Keratinocyte (primary cell): ENCODE data around the gene GHRL. TPM values are rescaled to one million over a fixed set of nuclear protein-coding genes. Genes with fewer than 3 reads are reported as not detected.

Experiments
- DNase-seq: peaks from one replicate; pipeline ENCODE4 v3.0.0-alpha.2; 2011; ENCODE audit warnings: low read depth, missing footprints, low spot score
- FAIRE-seq: peaks from 2 replicates; lab custom pipeline; 2011; peaks lifted over from hg19 to GRCh38; lab: Jason Lieb, UNC
- H2AFZ ChIP-seq: 2 replicates; pipeline ENCODE4 v1.6.0; 2012; ENCODE audit warnings: low read length, control low read depth, inconsistent platforms; ENCODE audit not compliant: control insufficient read depth
- H3K27ac ChIP-seq: 2 replicates; pipeline ENCODE4 v1.5.1; 2011; ENCODE audit warnings: low read length; ENCODE audit not compliant: control insufficient read depth, insufficient read depth
- H3K27me3 ChIP-seq: 3 replicates; pipeline ENCODE4 v1.6.0; 2011; ENCODE audit warnings: low read length; ENCODE audit not compliant: control insufficient read depth, insufficient read depth; ENCODE audit errors: extremely low read depth
- H3K36me3 ChIP-seq, 2 experiments: 2 replicates in 1 of 2; 3 replicates in 1 of 2; pipeline ENCODE4 v1.5.1; 2011; ENCODE audit warnings: low read length in 2 of 2, mild to moderate bottlenecking in 1 of 2; ENCODE audit not compliant: control insufficient read depth in 2 of 2, insufficient read depth in 2 of 2; ENCODE audit errors: extremely low read depth in 1 of 2
- H3K4me1 ChIP-seq: 3 replicates; pipeline ENCODE4 v1.5.1; 2011; ENCODE audit warnings: low read length; ENCODE audit not compliant: control insufficient read depth, insufficient read depth; ENCODE audit errors: extremely low read depth
- H3K4me2 ChIP-seq: 3 replicates; pipeline ENCODE4 v1.6.0; 2011; ENCODE audit warnings: low read depth, low read length; ENCODE audit not compliant: control insufficient read depth, insufficient read depth; ENCODE audit errors: extremely low read depth
- H3K4me3 ChIP-seq, 3 experiments: fragments of 200-600 bp in 1 of 3; sonication (generic) in 1 of 3; 2 replicates in 2 of 3; 3 replicates in 1 of 3; pipeline ENCODE4 v1.5.1; 2011 to 2016; ENCODE audit warnings: low read length in 3 of 3, mild to moderate bottlenecking in 3 of 3, control low read depth in 2 of 3, inconsistent platforms in 1 of 3, low read depth in 1 of 3, mixed read lengths in 1 of 3, mixed run types in 1 of 3, moderate library complexity in 1 of 3; ENCODE audit not compliant: control insufficient read depth in 2 of 3, insufficient read depth in 2 of 3; ENCODE audit errors: extremely low read depth in 1 of 3
- H3K79me2 ChIP-seq: 2 replicates; pipeline ENCODE4 v1.6.0; 2012; ENCODE audit warnings: low read length; ENCODE audit not compliant: control insufficient read depth, insufficient read depth
- H3K9ac ChIP-seq: 3 replicates; pipeline ENCODE4 v1.6.0; 2011; ENCODE audit warnings: low read length; ENCODE audit not compliant: control insufficient read depth, insufficient read depth; ENCODE audit errors: extremely low read depth
- H3K9me1 ChIP-seq: 3 replicates; pipeline ENCODE4 v1.6.0; 2011; ENCODE audit warnings: low read length; ENCODE audit not compliant: control insufficient read depth, insufficient read depth; ENCODE audit errors: extremely low read depth
- H3K9me3 ChIP-seq: 2 replicates; pipeline ENCODE4 v1.5.1; 2012; ENCODE audit warnings: low read depth, low read length; ENCODE audit not compliant: control insufficient read depth
- H4K20me1 ChIP-seq: 3 replicates; pipeline ENCODE4 v1.6.0; 2011; ENCODE audit warnings: low read length; ENCODE audit not compliant: control insufficient read depth, insufficient read depth; ENCODE audit errors: extremely low read depth
- EZH2 ChIP-seq: IDR thresholded peaks from one replicate; pipeline ENCODE4 v1.6.1; 2012; ENCODE audit warnings: inconsistent platforms, mild to moderate bottlenecking, low read length, moderate library complexity
- dilution Hi-C: fragments of 300-500 bp; cut with MboI; formaldehyde crosslinking; loops from one replicate; pipeline ENCODE4 v1.7.0; 2020; ENCODE audit warnings: low sequenced_read_pairs; ENCODE audit not compliant: extremely low pct_ligation_motif_present
- polyA plus RNA-seq, 5 experiments: library from polyadenylated mRNA; depleted of rRNA in 3 of 5; stranded (reverse) in 3 of 5; stranded (forward) in 1 of 5; unstranded in 1 of 5; fragments of >200 nt; gene quantifications; 1 replicate in 1 of 5; 2 replicates in 3 of 5; 3 replicates in 1 of 5; pipeline versions ENCODE4 v1.2.1 to v1.2.3, GENCODE V29; 2011 to 2012; ENCODE audit warnings: missing spikeins in 2 of 5, low read depth in 1 of 5, low replicate concordance in 1 of 5
- TF ChIP-seq, protein P1 (sequence below), 3 experiments: IDR thresholded peaks in 1 of 3; conservative IDR thresholded peaks in 1 of 3; optimal IDR thresholded peaks in 1 of 3; 2 replicates in 2 of 3; 3 replicates in 1 of 3; pipeline versions ENCODE3 to v1.5.1; 2011; ENCODE audit warnings: low read length in 3 of 3, mild to moderate bottlenecking in 3 of 3, moderate library complexity in 2 of 3, control low read depth in 1 of 3, inconsistent platforms in 1 of 3; ENCODE audit not compliant: insufficient read depth in 2 of 3; ENCODE audit errors: extremely low read depth in 1 of 3

Gene GHRL
- polyA plus RNA-seq, 1 donor (not counting 4 experiments of a cell fraction or from before 2014, with no cell fraction given): not detected

DNA sequence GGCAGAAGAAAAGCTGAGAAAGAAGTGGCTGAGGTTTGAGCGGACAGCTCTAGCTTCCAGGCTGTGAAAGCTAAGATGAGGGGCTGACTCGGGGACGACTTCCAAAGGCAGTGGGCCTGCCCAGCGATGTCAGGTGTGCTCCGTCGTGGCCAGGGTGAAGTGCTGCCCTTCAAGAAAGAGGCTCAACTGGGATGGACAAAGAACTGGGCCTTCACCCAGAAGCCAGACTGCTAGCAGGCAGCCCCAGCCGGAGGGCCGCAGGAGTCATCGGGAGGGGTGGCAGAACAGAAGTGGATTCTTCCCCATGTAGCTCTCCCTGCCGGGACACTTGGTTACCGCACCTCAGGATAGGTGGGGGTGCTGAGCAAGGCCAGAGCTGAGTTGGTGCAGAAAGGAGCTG, 41.3 kb upstream of the GHRL start:
- Histone ChIP-seq H3K9ac (no peak overlapping the region), H3K4me2 (no peak overlapping the region), H3K27me3 (peaks cover 43% of the 10 kb centered on the region), H3K79me2 (no peaks in the 10 kb centered on the region), H4K20me1 (peaks cover 2% of the 10 kb centered on the region), H3K9me3 (no peaks in the 10 kb centered on the region), H2AFZ (no peak overlapping the region), H3K27ac (no peak overlapping the region), H3K4me3 (no peak overlapping the region), H3K4me1 (no peaks in the 10 kb centered on the region), H3K36me3 (no peaks in the 10 kb centered on the region), H3K9me1 (no peaks in the 10 kb centered on the region)
- TF ChIP-seq, protein P1, sequence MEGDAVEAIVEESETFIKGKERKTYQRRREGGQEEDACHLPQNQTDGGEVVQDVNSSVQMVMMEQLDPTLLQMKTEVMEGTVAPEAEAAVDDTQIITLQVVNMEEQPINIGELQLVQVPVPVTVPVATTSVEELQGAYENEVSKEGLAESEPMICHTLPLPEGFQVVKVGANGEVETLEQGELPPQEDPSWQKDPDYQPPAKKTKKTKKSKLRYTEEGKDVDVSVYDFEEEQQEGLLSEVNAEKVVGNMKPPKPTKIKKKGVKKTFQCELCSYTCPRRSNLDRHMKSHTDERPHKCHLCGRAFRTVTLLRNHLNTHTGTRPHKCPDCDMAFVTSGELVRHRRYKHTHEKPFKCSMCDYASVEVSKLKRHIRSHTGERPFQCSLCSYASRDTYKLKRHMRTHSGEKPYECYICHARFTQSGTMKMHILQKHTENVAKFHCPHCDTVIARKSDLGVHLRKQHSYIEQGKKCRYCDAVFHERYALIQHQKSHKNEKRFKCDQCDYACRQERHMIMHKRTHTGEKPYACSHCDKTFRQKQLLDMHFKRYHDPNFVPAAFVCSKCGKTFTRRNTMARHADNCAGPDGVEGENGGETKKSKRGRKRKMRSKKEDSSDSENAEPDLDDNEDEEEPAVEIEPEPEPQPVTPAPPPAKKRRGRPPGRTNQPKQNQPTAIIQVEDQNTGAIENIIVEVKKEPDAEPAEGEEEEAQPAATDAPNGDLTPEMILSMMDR (optimal IDR thresholded peaks at IDR 0.05 in 1 of 3, IDR thresholded peaks at IDR 0.05 in 1 of 3, conservative IDR thresholded peaks at IDR 0.05 in 1 of 3; ENCODE audit: extremely low read depth in 1 of 3, insufficient read depth in 2 of 3, low read length in 3 of 3): no peak
- TF ChIP-seq EZH2: no peak
- no peak for DNase-seq
- dilution Hi-C loops: no loop called here
- FAIRE-seq: no peak

DNA sequence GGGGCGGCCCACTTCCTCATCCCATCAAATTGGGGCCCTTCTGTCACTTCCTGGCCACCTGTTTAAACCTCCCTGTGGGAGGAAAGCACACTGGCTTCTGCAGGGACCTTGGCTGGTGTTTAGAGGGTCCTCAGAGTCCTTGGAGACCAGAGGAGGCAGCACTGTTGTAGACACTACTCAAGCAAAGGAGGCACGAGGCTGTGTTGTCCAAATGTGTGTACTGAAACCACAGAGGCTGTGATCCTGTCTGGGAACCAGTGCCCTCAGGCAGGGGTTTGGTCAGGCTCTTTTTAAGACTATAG, 40.6 kb upstream of the GHRL start:
- no peaks in the 10 kb centered on the region for H3K9me3 ChIP-seq
- H3K27ac ChIP-seq: no peak overlapping the region
- peaks cover 2% of the 10 kb centered on the region for H4K20me1 ChIP-seq
- TF ChIP-seq EZH2: no peak
- TF ChIP-seq, protein P1 (optimal IDR thresholded peaks at IDR 0.05 in 1 of 3, IDR thresholded peaks at IDR 0.05 in 1 of 3, conservative IDR thresholded peaks at IDR 0.05 in 1 of 3; ENCODE audit: extremely low read depth in 1 of 3, insufficient read depth in 2 of 3, low read length in 3 of 3): no peak
- H2AFZ ChIP-seq: no peak overlapping the region
- peaks cover 49% of the 10 kb centered on the region for H3K27me3 ChIP-seq
- FAIRE-seq (no peak), DNase-seq (no peak)
- dilution Hi-C loops: no loop called here
- no peak overlapping the region for H3K4me3 ChIP-seq
- H3K4me1 ChIP-seq: no peaks in the 10 kb centered on the region
- H3K9ac ChIP-seq: no peak overlapping the region
- H3K4me2 ChIP-seq: no peak overlapping the region
- no peaks in the 10 kb centered on the region for H3K9me1 ChIP-seq
- no peaks in the 10 kb centered on the region for H3K36me3 ChIP-seq
- no peaks in the 10 kb centered on the region for H3K79me2 ChIP-seq
